Measurements from ENCODE around the gene RAB26. TPM values are rescaled to one million over a fixed set of nuclear protein-coding genes. Genes with fewer than 3 reads are reported as not detected.

Gene RAB26
- total and polyA plus RNA-seq, 2 of the 13 experiments (the other 11 are each of a cell fraction or from before 2014, with no cell fraction given), result 0.86 to 3.6 TPM

GRCh38 chr16:2163211-2163881, 14.9 kb downstream of the RAB26 start (continued):
- TF ChIP-seq ZSCAN9 (CRISPR knock-in tag; IDR thresholded peaks at IDR 0.05; ENCODE audit: borderline replicate concordance) (0 out of 2 replicates have a peak, but pooled peaks have one; percentile 11), MATR3 (CRISPR knock-in tag; IDR thresholded peaks at IDR 0.05) (no peak), ZNF446 (CRISPR knock-in tag; IDR thresholded peaks at IDR 0.05) (no peak), CREB1 (IDR thresholded peaks at IDR 0.05) (no peak), CREB1 (CRISPR knock-in tag; IDR thresholded peaks at IDR 0.05) (0 out of 2 replicates have a peak, but pooled peaks have one; percentile 49), BATF2 (CRISPR knock-in tag; IDR thresholded peaks at IDR 0.05) (no peak), KLF6 (CRISPR knock-in tag; IDR thresholded peaks at IDR 0.05) (no peak), LBX2 (CRISPR knock-in tag; IDR thresholded peaks at IDR 0.05; ENCODE audit: borderline replicate concordance) (no peak), TAF15 (IDR thresholded peaks at IDR 0.05; ENCODE audit: low read depth, low read length, poor library complexity, severe bottlenecking) (no peak), RBM22 (optimal IDR thresholded peaks at IDR 0.05; ENCODE audit: low read length) (no peak), ARHGAP35 (CRISPR knock-in tag; IDR thresholded peaks at IDR 0.05; ENCODE audit: borderline replicate concordance) (peak; percentile 75), ZMYM4 (CRISPR knock-in tag; IDR thresholded peaks at IDR 0.05) (peak; percentile 50; the same call in 1 of the 2 replicates), ZNF816 (CRISPR knock-in tag; IDR thresholded peaks at IDR 0.05; ENCODE audit: borderline replicate concordance) (no peak), IKZF4 (CRISPR knock-in tag; IDR thresholded peaks at IDR 0.05; ENCODE audit: borderline replicate concordance, low read depth, not compliant biosample characterization) (peak; percentile 36), THRA (CRISPR knock-in tag; IDR thresholded peaks at IDR 0.05; ENCODE audit: borderline replicate concordance) (peak; percentile 37; the same call in 1 of the 2 replicates), ZNF362 (CRISPR knock-in tag; IDR thresholded peaks at IDR 0.05; ENCODE audit: borderline replicate concordance) (0 out of 2 replicates have a peak, but pooled peaks have one; percentile 21), HIVEP1 (CRISPR knock-in tag; IDR thresholded peaks at IDR 0.05) (peak; percentile 50; the same call in 1 of the 2 replicates), CENPT (CRISPR knock-in tag; IDR thresholded peaks at IDR 0.05; ENCODE audit: low read depth) (no peak), ATRX (CRISPR knock-in tag; IDR thresholded peaks at IDR 0.05; ENCODE audit: borderline replicate concordance) (no peak), ZNF772 (CRISPR knock-in tag; IDR thresholded peaks at IDR 0.05) (0 out of 2 replicates have a peak, but pooled peaks have one; percentile 30), DDIT3 (CRISPR knock-in tag; IDR thresholded peaks at IDR 0.05) (no peak), YEATS4 (CRISPR knock-in tag; IDR thresholded peaks at IDR 0.05; ENCODE audit: borderline replicate concordance) (peak; percentile 49), CENPBD1 (CRISPR knock-in tag; IDR thresholded peaks at IDR 0.05; ENCODE audit: borderline replicate concordance, low read depth) (no peak), SIN3A (IDR thresholded peaks at IDR 0.05; ENCODE audit: borderline replicate concordance, low read depth, low read length) (no peak), HNF4A (CRISPR knock-in tag; IDR thresholded peaks at IDR 0.05) (peak; percentile 70), SALL2 (CRISPR knock-in tag; IDR thresholded peaks at IDR 0.05) (no peak)
